SU-DHL-6 (cell line): ENCODE results near the gene KCNN1.

Experiments used
- H2AFZ ChIP-seq: fragments of 200-600 bp; sonication (generic); 2 replicates; pipeline ENCODE4 v1.6.1; 2014; ENCODE audit warnings: low read depth, mild to moderate bottlenecking, moderate library complexity, mixed read lengths, antibody characterized with exemption, low read length; ENCODE audit not compliant: severe bottlenecking
- H3F3A ChIP-seq: fragments of 200-600 bp; shearing (Covaris generic); 2 replicates; pipeline ENCODE4 v1.6.0; 2016; ENCODE audit warnings: antibody characterized with exemption, mild to moderate bottlenecking; ENCODE audit not compliant: insufficient read depth
- H3K27ac ChIP-seq: fragments of 200-600 bp; sonication (generic); 2 replicates; pipeline ENCODE4 v1.5.1; 2016; ENCODE audit warnings: low read depth, mild to moderate bottlenecking, low read length, moderate library complexity, mixed read lengths
- H3K27me3 ChIP-seq: fragments of 200-600 bp; sonication (generic), shearing (Covaris generic); 2 replicates; pipeline ENCODE4 v1.6.0; 2014; ENCODE audit warnings: mild to moderate bottlenecking, low read length
- H3K36me3 ChIP-seq: fragments of 200-600 bp; sonication (generic); 2 replicates; pipeline ENCODE4 v1.6.1; 2014; ENCODE audit warnings: mild to moderate bottlenecking, low read length, mixed read lengths
- H3K4me2 ChIP-seq: fragments of 300-600, 200-600 bp; shearing (Covaris generic), sonication (generic); 2 replicates; pipeline ENCODE4 v1.6.0; 2014; ENCODE audit warnings: low read length, low read depth, mild to moderate bottlenecking; ENCODE audit not compliant: poor library complexity, severe bottlenecking
- H3K4me3 ChIP-seq: fragments of 200-600 bp; sonication (generic); 2 replicates; pipeline ENCODE4 v1.5.1; 2014; ENCODE audit warnings: antibody characterized with exemption, low read length, mild to moderate bottlenecking, mixed read lengths; ENCODE audit not compliant: insufficient read depth, poor library complexity, severe bottlenecking
- H3K79me2 ChIP-seq: fragments of 200-600 bp; sonication (generic); 2 replicates; pipeline ENCODE4 v1.6.1; 2014; ENCODE audit warnings: mild to moderate bottlenecking, low read length, moderate library complexity; ENCODE audit not compliant: insufficient read depth
- H3K9ac ChIP-seq: fragments of 200-600 bp; sonication (generic); 2 replicates; pipeline ENCODE4 v1.7.0; 2014; ENCODE audit warnings: mild to moderate bottlenecking, low read length
- H3K9me2 ChIP-seq: fragments of 200-600 bp; sonication (generic); replicated peaks from 2 replicates; pipeline ENCODE4 v1.6.1; 2014; ENCODE audit warnings: low read length; ENCODE audit not compliant: insufficient read depth
- H3K9me3 ChIP-seq: fragments of 200-600 bp; sonication (generic); 2 replicates; pipeline ENCODE4 v1.6.1; 2014; ENCODE audit warnings: low read length, mixed read lengths; ENCODE audit not compliant: insufficient read depth
- H4K20me1 ChIP-seq: fragments of 200-600 bp; sonication (generic); 2 replicates; pipeline ENCODE4 v1.6.1; 2014; ENCODE audit warnings: low read depth, mild to moderate bottlenecking, antibody characterized with exemption, low read length, moderate library complexity, mixed read lengths
- CTCF ChIP-seq: fragments of 200-600 bp; sonication (generic); IDR thresholded peaks from one replicate; pipeline ENCODE4 v1.5.1; 2017; ENCODE audit warnings: antibody characterized with exemption, mild to moderate bottlenecking, low read length, moderate library complexity; ENCODE audit not compliant: insufficient read depth, poor library complexity, severe bottlenecking
- EZH2phosphoT487 ChIP-seq: fragments of 200-600 bp; sonication (generic), shearing (Covaris generic); conservative IDR thresholded peaks from 2 replicates; pipeline ENCODE4 v1.6.1; 2018; ENCODE audit warnings: mild to moderate bottlenecking, antibody characterized with exemption, low read length, moderate library complexity, mixed read lengths

Gene KCNN1

DNA sequence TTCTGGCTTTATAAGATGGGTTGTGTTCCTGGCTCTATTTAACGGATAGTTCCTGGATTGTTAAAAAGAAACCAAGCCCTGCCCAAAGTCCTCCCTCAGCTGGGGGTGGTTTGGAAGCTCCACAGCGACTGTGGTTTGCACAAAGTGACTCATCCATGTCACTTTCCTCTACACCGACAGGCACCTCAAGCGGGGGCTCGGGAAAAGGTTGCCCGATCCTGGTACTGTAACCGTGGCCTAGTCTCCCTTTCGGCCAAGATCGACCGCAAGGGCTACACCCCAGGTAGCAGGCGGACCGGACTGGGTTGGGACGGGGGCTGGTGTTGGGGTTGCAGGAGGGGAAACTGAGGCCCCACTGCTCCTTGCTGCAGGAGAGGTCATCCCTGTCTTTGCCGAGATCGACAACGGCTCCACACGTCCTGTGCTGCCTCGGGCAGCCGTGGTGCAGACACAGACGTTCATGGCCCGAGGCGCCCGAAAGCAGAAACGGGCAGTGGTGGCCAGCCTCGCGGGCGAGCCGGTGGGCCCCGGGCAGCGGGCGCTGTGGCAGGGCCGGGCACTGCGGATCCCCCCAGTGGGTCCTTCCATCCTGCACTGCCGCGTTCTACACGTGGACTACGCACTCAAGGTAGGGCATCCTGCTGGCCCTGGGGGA, 42.6 kb downstream of the KCNN1 start:
- Histone ChIP-seq H2AFZ (no peak overlapping the region), H3K9me2 (no peaks in the 10 kb centered on the region), H3K9ac (no peak overlapping the region), H3K79me2 (peaks cover 5% of the 10 kb centered on the region; the same call in 1 of the 2 replicates), H3K9me3 (no peaks in the 10 kb centered on the region), H4K20me1 (no peaks in the 10 kb centered on the region), H3K4me3 (no peak overlapping the region), H3K27me3 (no peaks in the 10 kb centered on the region), H3K27ac (no peak overlapping the region), H3F3A (no peaks in the 10 kb centered on the region), H3K4me2 (no peak overlapping the region), H3K36me3 (peaks cover 5% of the 10 kb centered on the region; the same call in 1 of the 2 replicates)
- TF ChIP-seq EZH2phosphoT487, result no peak
- no peak for TF ChIP-seq CTCF

DNA sequence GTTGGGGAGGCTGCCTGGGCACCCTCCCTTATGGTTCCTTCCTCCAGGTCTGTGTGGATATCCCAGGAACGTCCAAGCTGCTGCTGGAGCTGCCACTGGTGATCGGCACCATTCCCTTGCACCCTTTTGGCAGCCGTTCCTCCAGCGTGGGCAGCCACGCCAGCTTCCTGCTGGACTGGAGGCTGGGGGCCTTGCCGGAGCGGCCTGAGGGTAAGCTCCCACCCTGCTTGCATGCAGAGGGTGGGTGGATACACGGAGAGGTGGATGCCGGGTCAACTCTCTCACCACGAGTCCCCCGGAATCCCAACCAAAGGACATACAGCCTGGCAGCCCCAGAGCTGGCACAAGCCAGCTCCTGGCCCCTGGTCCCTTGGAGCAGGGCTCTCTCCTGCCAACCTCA, 43.2 kb downstream of the KCNN1 start:
- Histone ChIP-seq H3K4me2 (no peak overlapping the region), H3K9ac (no peak overlapping the region), H3K36me3 (peaks cover 5% of the 10 kb centered on the region; the same call in 1 of the 2 replicates)

DNA sequence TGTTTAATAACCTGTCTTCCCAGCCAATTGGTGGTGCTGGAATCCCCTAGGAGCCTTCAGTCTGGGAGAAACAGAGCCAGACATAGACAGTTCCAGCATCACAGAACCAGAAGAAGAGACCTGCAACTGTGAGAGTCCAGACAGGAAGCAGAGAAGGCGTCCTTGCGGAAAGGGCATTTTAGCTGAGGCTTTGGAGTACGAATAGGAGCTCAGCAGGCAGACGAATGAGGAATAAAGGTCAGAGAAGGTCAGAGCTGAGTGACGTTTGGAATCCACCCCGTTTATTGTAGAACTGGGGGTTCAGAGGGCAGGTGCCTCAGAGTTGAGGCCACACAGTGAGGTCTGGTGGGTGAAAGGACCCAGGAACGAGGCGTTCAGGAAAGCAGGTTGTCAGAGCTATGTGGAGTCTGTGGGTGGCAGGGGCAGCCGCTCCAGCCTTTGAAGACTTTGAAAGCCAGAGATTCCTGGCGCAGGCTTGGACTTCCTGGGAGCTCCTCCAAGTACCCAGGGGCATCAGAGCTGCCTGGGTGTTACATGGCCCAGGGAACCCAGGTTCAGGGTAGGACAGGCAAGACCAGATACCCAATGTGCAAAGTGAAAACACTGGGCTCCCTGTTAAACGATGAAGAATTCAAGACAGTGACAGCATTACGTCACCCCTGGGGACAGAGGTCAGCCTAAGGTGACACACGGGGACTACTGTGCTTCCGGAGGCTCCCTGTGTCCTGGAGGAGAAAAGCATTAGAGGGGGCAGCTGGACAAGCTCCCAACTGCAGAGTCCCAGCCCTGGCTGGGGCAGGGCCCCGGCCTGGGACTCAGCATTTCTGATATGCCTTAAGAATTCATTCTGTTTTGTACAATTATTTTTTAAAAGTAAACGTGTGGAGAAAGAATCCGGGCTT, 46.6 kb downstream of the KCNN1 start:
- no peak overlapping the region for H3K4me2 ChIP-seq

More for the DNA sequence above, 43.2 kb downstream of the KCNN1 start:
- Histone ChIP-seq H3K79me2 (peaks cover 5% of the 10 kb centered on the region; the same call in 1 of the 2 replicates), H4K20me1 (no peaks in the 10 kb centered on the region), H2AFZ (no peak overlapping the region), H3K9me2 (no peaks in the 10 kb centered on the region), H3K27ac (no peak overlapping the region), H3F3A (0 out of 2 replicates have a peak, but pooled peaks cover 3% of the 10 kb centered on the region), H3K4me3 (no peak overlapping the region), H3K27me3 (no peaks in the 10 kb centered on the region), H3K9me3 (no peaks in the 10 kb centered on the region)
- TF ChIP-seq CTCF (no peak), EZH2phosphoT487 (no peak)

More for the DNA sequence above, 46.6 kb downstream of the KCNN1 start:
- no peak overlapping the region for H3K4me3 ChIP-seq
- TF ChIP-seq EZH2phosphoT487, result no peak
- no peak for TF ChIP-seq CTCF
- H3K36me3 ChIP-seq, result peaks cover 10% of the 10 kb centered on the region
- H4K20me1 ChIP-seq, result no peaks in the 10 kb centered on the region
- H3K9me2 ChIP-seq, result no peaks in the 10 kb centered on the region
- 0 out of 2 replicates have a peak, but pooled peaks cover 5% of the 10 kb centered on the region for H3F3A ChIP-seq
- no peaks in the 10 kb centered on the region for H3K79me2 ChIP-seq
- H3K27ac ChIP-seq, result no peak overlapping the region
- H2AFZ ChIP-seq, result no peak overlapping the region
- H3K27me3 ChIP-seq, result no peaks in the 10 kb centered on the region
- no peak overlapping the region for H3K9ac ChIP-seq
- no peaks in the 10 kb centered on the region for H3K9me3 ChIP-seq
